Keratinocyte (primary cell): ENCODE results near the gene ZNF644. TPM values are rescaled to one million over a fixed set of nuclear protein-coding genes. Genes with fewer than 3 reads are reported as not detected.
"Not testable (repeated sequence)": the region's sequence is repeated elsewhere in the genome, so short reads cannot be mapped to it uniquely, and the experiment has no call there.

ENCODE experiments used
- DNase-seq: peaks from one replicate; pipeline ENCODE4 v3.0.0-alpha.2; 2011; ENCODE audit warnings: low read depth, missing footprints, low spot score
- FAIRE-seq: peaks from 2 replicates; lab custom pipeline; 2011; peaks lifted over from hg19 to GRCh38; lab: Jason Lieb, UNC
- H2AFZ ChIP-seq: 2 replicates; pipeline ENCODE4 v1.6.0; 2012; ENCODE audit warnings: low read length, control low read depth, inconsistent platforms; ENCODE audit not compliant: control insufficient read depth
- H3K27ac ChIP-seq: 2 replicates; pipeline ENCODE4 v1.5.1; 2011; ENCODE audit warnings: low read length; ENCODE audit not compliant: control insufficient read depth, insufficient read depth
- H3K27me3 ChIP-seq: 3 replicates; pipeline ENCODE4 v1.6.0; 2011; ENCODE audit warnings: low read length; ENCODE audit not compliant: control insufficient read depth, insufficient read depth; ENCODE audit errors: extremely low read depth
- H3K36me3 ChIP-seq, 2 experiments: 2 replicates in 1 of 2; 3 replicates in 1 of 2; pipeline ENCODE4 v1.5.1; 2011; ENCODE audit warnings: low read length in 2 of 2, mild to moderate bottlenecking in 1 of 2; ENCODE audit not compliant: control insufficient read depth in 2 of 2, insufficient read depth in 2 of 2; ENCODE audit errors: extremely low read depth in 1 of 2
- H3K4me1 ChIP-seq: 3 replicates; pipeline ENCODE4 v1.5.1; 2011; ENCODE audit warnings: low read length; ENCODE audit not compliant: control insufficient read depth, insufficient read depth; ENCODE audit errors: extremely low read depth
- H3K4me2 ChIP-seq: 3 replicates; pipeline ENCODE4 v1.6.0; 2011; ENCODE audit warnings: low read depth, low read length; ENCODE audit not compliant: control insufficient read depth, insufficient read depth; ENCODE audit errors: extremely low read depth
- H3K4me3 ChIP-seq, 3 experiments: fragments of 200-600 bp in 1 of 3; sonication (generic) in 1 of 3; 2 replicates in 2 of 3; 3 replicates in 1 of 3; pipeline ENCODE4 v1.5.1; 2011 to 2016; ENCODE audit warnings: low read length in 3 of 3, mild to moderate bottlenecking in 3 of 3, control low read depth in 2 of 3, inconsistent platforms in 1 of 3, low read depth in 1 of 3, mixed read lengths in 1 of 3, mixed run types in 1 of 3, moderate library complexity in 1 of 3; ENCODE audit not compliant: control insufficient read depth in 2 of 3, insufficient read depth in 2 of 3; ENCODE audit errors: extremely low read depth in 1 of 3
- H3K79me2 ChIP-seq: 2 replicates; pipeline ENCODE4 v1.6.0; 2012; ENCODE audit warnings: low read length; ENCODE audit not compliant: control insufficient read depth, insufficient read depth
- H3K9ac ChIP-seq: 3 replicates; pipeline ENCODE4 v1.6.0; 2011; ENCODE audit warnings: low read length; ENCODE audit not compliant: control insufficient read depth, insufficient read depth; ENCODE audit errors: extremely low read depth
- H3K9me1 ChIP-seq: 3 replicates; pipeline ENCODE4 v1.6.0; 2011; ENCODE audit warnings: low read length; ENCODE audit not compliant: control insufficient read depth, insufficient read depth; ENCODE audit errors: extremely low read depth
- H3K9me3 ChIP-seq: 2 replicates; pipeline ENCODE4 v1.5.1; 2012; ENCODE audit warnings: low read depth, low read length; ENCODE audit not compliant: control insufficient read depth
- H4K20me1 ChIP-seq: 3 replicates; pipeline ENCODE4 v1.6.0; 2011; ENCODE audit warnings: low read length; ENCODE audit not compliant: control insufficient read depth, insufficient read depth; ENCODE audit errors: extremely low read depth
- CTCF ChIP-seq, 3 experiments: IDR thresholded peaks in 1 of 3; conservative IDR thresholded peaks in 1 of 3; optimal IDR thresholded peaks in 1 of 3; 2 replicates in 2 of 3; 3 replicates in 1 of 3; pipeline versions ENCODE3 to v1.5.1; 2011; ENCODE audit warnings: low read length in 3 of 3, mild to moderate bottlenecking in 3 of 3, moderate library complexity in 2 of 3, control low read depth in 1 of 3, inconsistent platforms in 1 of 3; ENCODE audit not compliant: insufficient read depth in 2 of 3; ENCODE audit errors: extremely low read depth in 1 of 3
- EZH2 ChIP-seq: IDR thresholded peaks from one replicate; pipeline ENCODE4 v1.6.1; 2012; ENCODE audit warnings: inconsistent platforms, mild to moderate bottlenecking, low read length, moderate library complexity
- dilution Hi-C: fragments of 300-500 bp; cut with MboI; formaldehyde crosslinking; loops from one replicate; pipeline ENCODE4 v1.7.0; 2020; ENCODE audit warnings: low sequenced_read_pairs; ENCODE audit not compliant: extremely low pct_ligation_motif_present
- polyA plus RNA-seq, 5 experiments: library from polyadenylated mRNA; depleted of rRNA in 3 of 5; stranded (reverse) in 3 of 5; stranded (forward) in 1 of 5; unstranded in 1 of 5; fragments of >200 nt; gene quantifications; 1 replicate in 1 of 5; 2 replicates in 3 of 5; 3 replicates in 1 of 5; pipeline versions ENCODE4 v1.2.1 to v1.2.3, GENCODE V29; 2011 to 2012; ENCODE audit warnings: missing spikeins in 2 of 5, low read depth in 1 of 5, low replicate concordance in 1 of 5

Gene ZNF644
- polyA plus RNA-seq, 1 donor (not counting 4 experiments of a cell fraction or from before 2014, with no cell fraction given) = 19.1 TPM

GRCh38 chr1:90899263-90899662 is 122.6 kb downstream of the ZNF644 start:
- no peak overlapping the region for H3K4me2 ChIP-seq
- dilution Hi-C loops = no loop called here
- no peak for FAIRE-seq
- H4K20me1 ChIP-seq = no peaks in the 10 kb centered on the region
- no peaks in the 10 kb centered on the region for H3K4me1 ChIP-seq
- no peaks in the 10 kb centered on the region for H3K27me3 ChIP-seq
- no peak overlapping the region for H3K9ac ChIP-seq
- no peaks in the 10 kb centered on the region for H3K79me2 ChIP-seq
- H3K4me3 ChIP-seq = no peak overlapping the region
- H3K9me3 ChIP-seq = no peaks in the 10 kb centered on the region
- no peaks in the 10 kb centered on the region for H3K9me1 ChIP-seq
- no peak overlapping the region for H2AFZ ChIP-seq
- no peak for DNase-seq
- no peak for TF ChIP-seq EZH2
- no peak for TF ChIP-seq CTCF (optimal IDR thresholded peaks at IDR 0.05 in 1 of 3, IDR thresholded peaks at IDR 0.05 in 1 of 3, conservative IDR thresholded peaks at IDR 0.05 in 1 of 3; ENCODE audit: extremely low read depth in 1 of 3, insufficient read depth in 2 of 3, low read length in 3 of 3)
- peaks cover 5 to 11% of the 10 kb centered on the region in 2 experiments for H3K36me3 ChIP-seq
- no peak overlapping the region for H3K27ac ChIP-seq

GRCh38 chr1:90893679-90894078 is 128.2 kb downstream of the ZNF644 start:
- H3K9me3 ChIP-seq, H3K27me3 ChIP-seq, DNase-seq, H3K9ac ChIP-seq, FAIRE-seq, H3K4me1 ChIP-seq, H3K27ac ChIP-seq, H4K20me1 ChIP-seq, H3K36me3 ChIP-seq, H3K79me2 ChIP-seq, H3K4me3 ChIP-seq, H3K9me1 ChIP-seq, H2AFZ ChIP-seq, dilution Hi-C loops, H3K4me2 ChIP-seq: not testable (repeated sequence)

- H3K4me1 ChIP-seq, H2AFZ ChIP-seq, H4K20me1 ChIP-seq, H3K4me3 ChIP-seq, H3K27me3 ChIP-seq, H3K36me3 ChIP-seq, DNase-seq, H3K9me1 ChIP-seq, H3K27ac ChIP-seq, dilution Hi-C loops, H3K9ac ChIP-seq, H3K9me3 ChIP-seq, H3K79me2 ChIP-seq, H3K4me2 ChIP-seq: not testable (repeated sequence)
- peak; percentile 57 for FAIRE-seq
Observed at GRCh38 chr1:90892884-90893283, 129.0 kb downstream of the ZNF644 start.

- H4K20me1 ChIP-seq, H3K79me2 ChIP-seq, H3K4me3 ChIP-seq, FAIRE-seq, H3K4me1 ChIP-seq, H3K9ac ChIP-seq, H2AFZ ChIP-seq, H3K9me3 ChIP-seq, DNase-seq, H3K27me3 ChIP-seq, dilution Hi-C loops, H3K27ac ChIP-seq, H3K9me1 ChIP-seq, H3K4me2 ChIP-seq, H3K36me3 ChIP-seq: not testable (repeated sequence)
Observed at GRCh38 chr1:90892196-90892595, 129.6 kb downstream of the ZNF644 start.
